DND-41 (cell line): Measurements from ENCODE around the gene REST.

ENCODE experiments used
- CTCF ChIP-seq: IDR thresholded peaks from 2 replicates; pipeline ENCODE4 v1.5.1; 2012; ENCODE audit warnings: borderline replicate concordance, low read length, moderate library complexity, mild to moderate bottlenecking; ENCODE audit not compliant: poor library complexity, severe bottlenecking; ENCODE audit errors: extremely low read depth
- EZH2 ChIP-seq: IDR thresholded peaks from 3 replicates; pipeline ENCODE4 v1.6.1; 2012; ENCODE audit warnings: borderline replicate concordance, low read depth, mild to moderate bottlenecking, moderate library complexity, low read length, inconsistent platforms; ENCODE audit not compliant: severe bottlenecking

GRCh38 chr4:56927196-56927595 lies 19.5 kb downstream of the REST start:
- TF ChIP-seq CTCF: no peak
- no peak for TF ChIP-seq EZH2
